Measurements from ENCODE around the gene RAD17.

GRCh38 chr5:69431424-69432303 is 62.0 kb downstream of the RAD17 start:
- TF ChIP-seq, protein P1, sequence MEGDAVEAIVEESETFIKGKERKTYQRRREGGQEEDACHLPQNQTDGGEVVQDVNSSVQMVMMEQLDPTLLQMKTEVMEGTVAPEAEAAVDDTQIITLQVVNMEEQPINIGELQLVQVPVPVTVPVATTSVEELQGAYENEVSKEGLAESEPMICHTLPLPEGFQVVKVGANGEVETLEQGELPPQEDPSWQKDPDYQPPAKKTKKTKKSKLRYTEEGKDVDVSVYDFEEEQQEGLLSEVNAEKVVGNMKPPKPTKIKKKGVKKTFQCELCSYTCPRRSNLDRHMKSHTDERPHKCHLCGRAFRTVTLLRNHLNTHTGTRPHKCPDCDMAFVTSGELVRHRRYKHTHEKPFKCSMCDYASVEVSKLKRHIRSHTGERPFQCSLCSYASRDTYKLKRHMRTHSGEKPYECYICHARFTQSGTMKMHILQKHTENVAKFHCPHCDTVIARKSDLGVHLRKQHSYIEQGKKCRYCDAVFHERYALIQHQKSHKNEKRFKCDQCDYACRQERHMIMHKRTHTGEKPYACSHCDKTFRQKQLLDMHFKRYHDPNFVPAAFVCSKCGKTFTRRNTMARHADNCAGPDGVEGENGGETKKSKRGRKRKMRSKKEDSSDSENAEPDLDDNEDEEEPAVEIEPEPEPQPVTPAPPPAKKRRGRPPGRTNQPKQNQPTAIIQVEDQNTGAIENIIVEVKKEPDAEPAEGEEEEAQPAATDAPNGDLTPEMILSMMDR (IDR thresholded peaks at IDR 0.05; ENCODE audit: insufficient read depth, low read length, poor library complexity, severe bottlenecking): no peak
- TF ChIP-seq EZH2phosphoT487 (conservative IDR thresholded peaks at IDR 0.05; ENCODE audit: low read length): no peak

Data from SU-DHL-6 (cell line).